GM19025 (cell line): Measurements from ENCODE around the gene SRPRB.

Source experiments
- ATAC-seq: cut with Tn5 transposase; IDR thresholded peaks from one replicate; pipeline ENCODE4 v1.9.1; 2021; ENCODE audit warnings: mild to moderate bottlenecking, low read depth, moderate library complexity; ENCODE audit not compliant: unreplicated experiment

SRPRB gene

GRCh38 chr3:133840055-133840737 lies 34.6 kb downstream of the SRPRB start:
- ATAC-seq: no peak

GRCh38 chr3:133840767-133841166 lies 35.2 kb downstream of the SRPRB start:
- ATAC-seq: no peak

GRCh38 chr3:133841196-133841595 lies 35.6 kb downstream of the SRPRB start:
- no peak for ATAC-seq

- no peak for ATAC-seq
Observed at GRCh38 chr3:133842158-133842557, 36.5 kb downstream of the SRPRB start.

GRCh38 chr3:133843634-133844033 lies 38.0 kb downstream of the SRPRB start:
- ATAC-seq: no peak

GRCh38 chr3:133845127-133845526 lies 39.5 kb downstream of the SRPRB start:
- no peak for ATAC-seq

- ATAC-seq: no peak
Observed at GRCh38 chr3:133849346-133849745, 43.7 kb downstream of the SRPRB start.

- no peak for ATAC-seq
Observed at GRCh38 chr3:133850034-133850433, 44.4 kb downstream of the SRPRB start.

GRCh38 chr3:133851266-133851906 lies 45.8 kb downstream of the SRPRB start:
- ATAC-seq: no peak

GRCh38 chr3:133851931-133852330 lies 46.3 kb downstream of the SRPRB start:
- ATAC-seq: no peak

GRCh38 chr3:133853063-133853924 lies 47.7 kb downstream of the SRPRB start:
- ATAC-seq: no peak

- no peak for ATAC-seq
Observed at GRCh38 chr3:133853925-133854227, 48.3 kb downstream of the SRPRB start.

- no peak for ATAC-seq
Observed at GRCh38 chr3:133854264-133855001, 48.8 kb downstream of the SRPRB start.

- ATAC-seq: no peak
Observed at GRCh38 chr3:133855002-133855370, 49.4 kb downstream of the SRPRB start.

- no peak for ATAC-seq
Observed at GRCh38 chr3:133855772-133856171, 50.2 kb downstream of the SRPRB start.

GRCh38 chr3:133856316-133856715 lies 50.7 kb downstream of the SRPRB start:
- ATAC-seq: no peak

GRCh38 chr3:133857767-133858166 lies 52.2 kb downstream of the SRPRB start:
- ATAC-seq: no peak

GRCh38 chr3:133859381-133860234 lies 54.0 kb downstream of the SRPRB start:
- ATAC-seq: no peak

GRCh38 chr3:133860519-133860918 lies 54.9 kb downstream of the SRPRB start:
- no peak for ATAC-seq

GRCh38 chr3:133862161-133862560 lies 56.5 kb downstream of the SRPRB start:
- no peak for ATAC-seq
